NCI-H2227 treated with DMSO at 0.1 percent for 48 hours (cell line): Measurements from ENCODE around the gene C11orf42.

ENCODE experiments used
- DNase-seq: peaks from one replicate; lab custom pipeline; 2025; lab: John Stamatoyannopoulos, UW

C11orf42 gene

GRCh38 chr11:6258571-6259081 lies 53.3 kb downstream of the C11orf42 start:
- no peak for DNase-seq

- no peak for DNase-seq
Measured at GRCh38 chr11:6260207-6260726, 54.9 kb downstream of the C11orf42 start.
